Vagina (tissue), 2 donors: ENCODE results near the gene MCF2L. TPM values are rescaled to one million over a fixed set of nuclear protein-coding genes. Genes with fewer than 3 reads are reported as not detected.

Experiments used
- DNase-seq, 2 donors: peaks; one replicate each; pipeline ENCODE4 v3.0.0-alpha.2; 2017; ENCODE audit errors: extremely low spot score in 2 of 2
- H3K27ac ChIP-seq: fragments of 200-600 bp; sonication (generic); one replicate; pipeline ENCODE4 v1.5.1; 2019
- H3K27me3 ChIP-seq: fragments of 200-600 bp; sonication (generic); one replicate; pipeline ENCODE4 v1.5.1; 2019
- H3K36me3 ChIP-seq, 2 donors: fragments of 200-600 bp; sonication (generic); one replicate each; pipeline ENCODE4 v1.5.1; 2017 to 2019
- H3K4me1 ChIP-seq: fragments of 200-600 bp; sonication (generic); one replicate; pipeline ENCODE4 v1.5.1; 2019
- H3K4me3 ChIP-seq, 2 donors: fragments of 200-600 bp; sonication (generic); 1 replicate in 1 of 2; 2 replicates in 1 of 2; pipeline ENCODE4 v1.5.1; 2016 to 2019
- H3K9me3 ChIP-seq: fragments of 200-600 bp; sonication (generic); one replicate; pipeline ENCODE4 v1.5.1; 2019
- POLR2A ChIP-seq, 2 donors: fragments of 450-650 bp; IDR thresholded peaks; one replicate each; pipeline ENCODE4 v1.6.1; 2017; ENCODE audit warnings: antibody characterized with exemption in 2 of 2, mild to moderate bottlenecking in 2 of 2, moderate library complexity in 2 of 2
- POLR2AphosphoS5 ChIP-seq, 2 donors: sonication (generic); formaldehyde crosslinking; IDR thresholded peaks; one replicate each; pipeline ENCODE4 v1.9.0; 2017; ENCODE audit warnings: antibody characterized with exemption in 2 of 2, mild to moderate bottlenecking in 2 of 2, low read depth in 1 of 2; ENCODE audit not compliant: insufficient read depth in 1 of 2
- intact Hi-C: fragments of 100-400 bp; cut with DNase I; formaldehyde crosslinking; loops from one replicate; pipeline ENCODE4 v1.15.1; 2023
- total RNA-seq: library from RNA; depleted of rRNA; stranded (reverse); fragments of >200 nt; gene quantifications from one replicate; pipeline ENCODE4 v1.2.3, GENCODE V29; 2016
- TF ChIP-seq, protein P1 (sequence below), 3 experiments: fragments of 450-650 bp in 2 of 3; fragments of 200-600 bp in 1 of 3; sonication (generic) in 1 of 3; IDR thresholded peaks; one replicate each; pipeline ENCODE4 v1.5.1; 2017 to 2019; ENCODE audit warnings: antibody characterized with exemption in 3 of 3, mild to moderate bottlenecking in 2 of 3, moderate library complexity in 2 of 3

MCF2L gene
- total RNA-seq, 1 donor from 2014 or later: 45.4 TPM

DNA sequence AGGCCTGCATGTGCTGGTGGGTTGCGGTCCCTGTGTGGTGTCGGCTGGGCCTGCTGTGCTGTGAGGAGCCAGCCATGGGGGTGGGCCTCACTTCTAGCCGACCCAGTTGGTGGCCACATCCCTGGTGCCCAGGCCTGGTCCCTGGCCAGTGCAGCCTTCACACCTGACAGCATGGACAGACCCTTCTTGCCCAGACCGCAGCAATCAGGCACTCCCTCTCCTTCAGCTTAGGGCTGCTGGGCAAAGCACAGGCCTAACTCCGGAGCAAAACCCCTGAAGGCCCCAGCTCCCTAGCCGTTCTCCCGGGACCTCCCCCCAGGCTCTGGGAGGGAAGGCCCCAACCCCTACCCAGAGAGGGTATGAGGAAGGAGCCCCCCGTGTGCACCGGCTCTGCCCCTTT is 6.6 kb upstream of the MCF2L start:
- intact Hi-C loops: no loop called here
- Histone ChIP-seq H3K9me3 (no peaks in the 10 kb centered on the region), H3K4me1 (no peaks in the 10 kb centered on the region), H3K36me3 (no peaks in the 10 kb centered on the region), H3K4me3 (no peak overlapping the region), H3K27me3 (no peaks in the 10 kb centered on the region), H3K27ac (no peak overlapping the region)
- no peak for DNase-seq
- TF ChIP-seq POLR2AphosphoS5 (IDR thresholded peaks at IDR 0.05; ENCODE audit: insufficient read depth in 1 of 2, low read depth in 1 of 2) (no peak), POLR2A (IDR thresholded peaks at IDR 0.05) (no peak)
- TF ChIP-seq, protein P1, sequence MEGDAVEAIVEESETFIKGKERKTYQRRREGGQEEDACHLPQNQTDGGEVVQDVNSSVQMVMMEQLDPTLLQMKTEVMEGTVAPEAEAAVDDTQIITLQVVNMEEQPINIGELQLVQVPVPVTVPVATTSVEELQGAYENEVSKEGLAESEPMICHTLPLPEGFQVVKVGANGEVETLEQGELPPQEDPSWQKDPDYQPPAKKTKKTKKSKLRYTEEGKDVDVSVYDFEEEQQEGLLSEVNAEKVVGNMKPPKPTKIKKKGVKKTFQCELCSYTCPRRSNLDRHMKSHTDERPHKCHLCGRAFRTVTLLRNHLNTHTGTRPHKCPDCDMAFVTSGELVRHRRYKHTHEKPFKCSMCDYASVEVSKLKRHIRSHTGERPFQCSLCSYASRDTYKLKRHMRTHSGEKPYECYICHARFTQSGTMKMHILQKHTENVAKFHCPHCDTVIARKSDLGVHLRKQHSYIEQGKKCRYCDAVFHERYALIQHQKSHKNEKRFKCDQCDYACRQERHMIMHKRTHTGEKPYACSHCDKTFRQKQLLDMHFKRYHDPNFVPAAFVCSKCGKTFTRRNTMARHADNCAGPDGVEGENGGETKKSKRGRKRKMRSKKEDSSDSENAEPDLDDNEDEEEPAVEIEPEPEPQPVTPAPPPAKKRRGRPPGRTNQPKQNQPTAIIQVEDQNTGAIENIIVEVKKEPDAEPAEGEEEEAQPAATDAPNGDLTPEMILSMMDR (IDR thresholded peaks at IDR 0.05): no peak

DNA sequence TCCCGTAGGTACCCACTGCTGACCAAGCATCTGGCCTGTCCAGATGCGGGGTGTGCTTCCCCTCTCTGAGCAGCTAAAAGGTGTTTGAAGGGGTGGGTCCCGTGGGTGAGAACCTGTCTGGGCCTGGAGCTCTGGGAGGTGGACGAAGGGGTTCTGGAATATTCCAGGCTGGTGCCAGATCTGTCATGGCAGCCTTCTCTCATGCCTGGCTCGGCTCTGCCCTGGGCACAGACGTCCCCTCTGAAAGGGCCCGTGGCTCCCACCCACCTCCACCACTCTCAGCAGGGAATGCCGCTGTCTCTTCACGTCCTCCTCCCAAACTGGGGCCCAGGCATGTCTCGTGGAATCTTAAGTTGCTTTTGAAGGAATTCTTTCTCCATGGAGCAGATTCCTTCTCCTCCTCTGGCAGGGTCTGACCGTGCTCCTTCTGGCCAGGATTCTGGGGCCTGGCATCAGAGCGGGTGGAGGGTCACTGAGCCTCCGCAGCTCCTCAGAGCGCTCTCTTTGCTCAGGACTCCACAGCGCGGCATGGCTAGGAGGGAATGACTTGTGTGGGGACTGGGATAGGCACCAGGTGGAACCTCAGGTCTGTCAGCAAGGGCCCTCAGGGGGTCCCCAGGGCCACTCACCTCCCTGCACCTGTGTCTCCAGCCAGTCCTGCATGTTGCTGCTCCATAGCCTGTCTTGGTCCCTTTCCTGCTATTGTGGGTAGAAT is 5.9 kb upstream of the MCF2L start:
- Histone ChIP-seq H3K27ac (no peak overlapping the region), H3K27me3 (no peaks in the 10 kb centered on the region), H3K4me1 (peaks cover 2% of the 10 kb centered on the region), H3K36me3 (no peaks in the 10 kb centered on the region), H3K4me3 (no peak overlapping the region), H3K9me3 (no peaks in the 10 kb centered on the region)
- TF ChIP-seq POLR2AphosphoS5 (IDR thresholded peaks at IDR 0.05; ENCODE audit: insufficient read depth in 1 of 2, low read depth in 1 of 2): no peak
- TF ChIP-seq, protein P1 (IDR thresholded peaks at IDR 0.05): no peak
- DNase-seq: no peak
- intact Hi-C loops: no loop called here

DNA sequence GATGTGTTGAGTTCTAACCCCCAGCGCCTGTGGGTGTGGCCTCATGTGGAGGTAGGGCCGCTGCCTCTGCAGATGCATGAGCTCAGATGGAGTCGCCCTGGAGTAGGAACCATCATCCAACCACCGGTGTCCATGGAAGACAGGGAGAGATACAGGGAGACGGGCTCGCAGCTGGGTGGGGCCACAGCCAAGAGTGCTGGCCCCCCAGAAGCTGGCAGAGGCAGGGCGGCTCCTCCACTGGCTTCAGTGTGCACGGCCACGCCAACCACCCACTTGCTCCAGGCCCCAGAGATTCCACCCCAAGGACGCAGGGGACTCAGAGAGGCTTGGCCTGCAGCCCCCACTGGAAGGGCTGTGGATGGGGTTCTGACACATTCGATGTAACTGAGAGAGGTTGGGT is 5.4 kb upstream of the MCF2L start:
- H3K27me3 ChIP-seq: no peaks in the 10 kb centered on the region
- no peaks in the 10 kb centered on the region for H3K36me3 ChIP-seq
- H3K4me1 ChIP-seq: peaks cover 8% of the 10 kb centered on the region
- no peak for DNase-seq
- H3K4me3 ChIP-seq: no peak overlapping the region
- TF ChIP-seq, protein P1 (IDR thresholded peaks at IDR 0.05): no peak
- TF ChIP-seq POLR2AphosphoS5 (IDR thresholded peaks at IDR 0.05; ENCODE audit: insufficient read depth in 1 of 2, low read depth in 1 of 2): no peak
- TF ChIP-seq POLR2A (IDR thresholded peaks at IDR 0.05): no peak
- H3K9me3 ChIP-seq: no peaks in the 10 kb centered on the region
- intact Hi-C loops: no loop called here
- no peak overlapping the region for H3K27ac ChIP-seq

DNA sequence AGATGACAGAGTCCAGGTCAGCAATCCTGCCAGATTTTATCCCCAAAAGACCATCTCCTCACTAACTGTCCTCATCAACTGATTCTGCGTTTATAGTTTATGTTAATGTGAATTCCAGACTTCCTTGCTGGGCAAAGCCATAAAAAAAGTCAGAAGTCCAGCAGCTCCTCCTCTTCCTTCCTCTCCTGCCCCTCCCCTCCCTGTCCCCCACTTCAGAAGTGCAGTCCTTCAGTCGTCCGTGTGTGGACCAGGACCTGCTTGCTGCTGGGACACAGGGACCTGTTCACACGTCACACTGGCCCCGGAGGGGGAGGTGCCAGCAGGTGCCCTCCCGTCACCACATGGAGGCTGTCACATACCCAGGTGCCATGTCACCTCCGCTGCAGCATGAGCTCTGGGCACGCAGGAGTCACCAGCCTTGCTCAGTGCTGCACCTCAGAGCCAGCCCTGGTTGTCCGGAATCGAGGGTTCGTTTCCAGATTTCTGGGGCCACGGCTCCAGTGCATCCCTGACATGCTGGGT is 4.0 kb upstream of the MCF2L start:
- no peak for DNase-seq
- intact Hi-C loops: no loop called here
- no peaks in the 10 kb centered on the region for H3K36me3 ChIP-seq
- H3K27me3 ChIP-seq: no peaks in the 10 kb centered on the region
- H3K27ac ChIP-seq: no peak overlapping the region
- H3K4me3 ChIP-seq: no peak overlapping the region
- TF ChIP-seq POLR2A (IDR thresholded peaks at IDR 0.05) (no peak), POLR2AphosphoS5 (IDR thresholded peaks at IDR 0.05; ENCODE audit: insufficient read depth in 1 of 2, low read depth in 1 of 2) (peak in 1 of 2 donors; percentile 17)
- TF ChIP-seq, protein P1 (IDR thresholded peaks at IDR 0.05): no peak
- H3K9me3 ChIP-seq: no peaks in the 10 kb centered on the region
- peaks cover 22% of the 10 kb centered on the region for H3K4me1 ChIP-seq

DNA sequence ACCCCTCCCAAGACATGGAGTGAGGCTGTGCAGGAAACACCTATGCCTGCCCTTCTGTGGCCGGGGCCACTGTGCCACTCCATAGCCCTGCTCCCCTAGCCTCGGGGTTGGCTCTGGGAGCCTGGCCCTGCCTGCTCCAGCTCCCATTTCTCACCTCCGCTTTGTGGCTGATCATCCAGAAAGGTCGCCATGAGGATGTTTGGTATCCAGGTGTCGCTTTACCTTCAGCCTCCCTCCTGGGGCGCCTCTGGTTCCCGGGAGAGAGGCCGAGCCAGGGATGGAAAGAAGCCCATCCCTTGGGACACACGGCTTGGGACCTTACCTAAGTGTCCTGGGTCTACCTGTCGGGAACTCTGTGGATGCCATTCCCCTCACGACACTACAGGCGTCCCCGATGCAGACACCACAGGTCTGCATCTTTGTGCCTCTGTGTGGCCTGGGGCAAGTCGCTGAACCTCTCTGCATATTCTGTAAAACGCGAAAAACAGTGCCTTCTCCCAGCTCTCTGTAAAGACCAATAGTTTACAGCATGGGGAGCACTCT is 3.4 kb upstream of the MCF2L start:
- no peak for DNase-seq
- Histone ChIP-seq H3K36me3 (no peaks in the 10 kb centered on the region), H3K4me1 (peaks cover 28% of the 10 kb centered on the region), H3K9me3 (no peaks in the 10 kb centered on the region), H3K4me3 (no peak overlapping the region), H3K27me3 (no peaks in the 10 kb centered on the region), H3K27ac (no peak overlapping the region)
- TF ChIP-seq, protein P1 (IDR thresholded peaks at IDR 0.05): no peak
- TF ChIP-seq POLR2AphosphoS5 (IDR thresholded peaks at IDR 0.05; ENCODE audit: insufficient read depth in 1 of 2, low read depth in 1 of 2): no peak
- TF ChIP-seq POLR2A (IDR thresholded peaks at IDR 0.05): no peak
- intact Hi-C loops: no loop called here
